HG02588 (cell line): ENCODE measurements around the gene SPACA6.
"Not testable (repeated sequence)": the region's sequence is repeated elsewhere in the genome, so short reads cannot be mapped to it uniquely, and the experiment has no call there.

ENCODE experiments used
- ATAC-seq: cut with Tn5 transposase; IDR thresholded peaks from one replicate; pipeline ENCODE4 v1.9.1; 2021; ENCODE audit warnings: mild to moderate bottlenecking, moderate library complexity; ENCODE audit not compliant: unreplicated experiment

The SPACA6 gene, protein sequence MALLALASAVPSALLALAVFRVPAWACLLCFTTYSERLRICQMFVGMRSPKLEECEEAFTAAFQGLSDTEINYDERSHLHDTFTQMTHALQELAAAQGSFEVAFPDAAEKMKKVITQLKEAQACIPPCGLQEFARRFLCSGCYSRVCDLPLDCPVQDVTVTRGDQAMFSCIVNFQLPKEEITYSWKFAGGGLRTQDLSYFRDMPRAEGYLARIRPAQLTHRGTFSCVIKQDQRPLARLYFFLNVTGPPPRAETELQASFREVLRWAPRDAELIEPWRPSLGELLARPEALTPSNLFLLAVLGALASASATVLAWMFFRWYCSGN

DNA sequence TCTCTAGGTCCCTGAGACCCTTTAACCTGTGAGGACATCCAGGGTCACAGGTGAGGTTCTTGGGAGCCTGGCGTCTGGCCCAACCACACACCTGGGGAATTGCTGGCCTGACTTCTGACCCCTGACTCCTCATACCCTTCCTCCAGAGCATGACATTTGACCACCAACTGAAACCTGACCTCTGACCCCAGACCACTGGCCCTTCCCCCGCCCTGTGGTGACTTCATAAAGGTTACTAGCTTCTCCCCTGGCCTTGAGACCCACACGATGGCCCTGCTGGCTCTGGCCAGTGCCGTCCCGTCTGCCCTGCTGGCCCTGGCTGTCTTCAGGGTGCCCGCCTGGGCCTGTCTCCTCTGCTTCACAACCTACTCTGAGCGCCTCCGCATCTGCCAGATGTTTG, at the start of gene SPACA6:
SPACA6 (plus strand) TSS at position 71 of the 400 bp plus-strand sequence; CDS start at position 268, 197 bp downstream.
- no peak for ATAC-seq

DNA sequence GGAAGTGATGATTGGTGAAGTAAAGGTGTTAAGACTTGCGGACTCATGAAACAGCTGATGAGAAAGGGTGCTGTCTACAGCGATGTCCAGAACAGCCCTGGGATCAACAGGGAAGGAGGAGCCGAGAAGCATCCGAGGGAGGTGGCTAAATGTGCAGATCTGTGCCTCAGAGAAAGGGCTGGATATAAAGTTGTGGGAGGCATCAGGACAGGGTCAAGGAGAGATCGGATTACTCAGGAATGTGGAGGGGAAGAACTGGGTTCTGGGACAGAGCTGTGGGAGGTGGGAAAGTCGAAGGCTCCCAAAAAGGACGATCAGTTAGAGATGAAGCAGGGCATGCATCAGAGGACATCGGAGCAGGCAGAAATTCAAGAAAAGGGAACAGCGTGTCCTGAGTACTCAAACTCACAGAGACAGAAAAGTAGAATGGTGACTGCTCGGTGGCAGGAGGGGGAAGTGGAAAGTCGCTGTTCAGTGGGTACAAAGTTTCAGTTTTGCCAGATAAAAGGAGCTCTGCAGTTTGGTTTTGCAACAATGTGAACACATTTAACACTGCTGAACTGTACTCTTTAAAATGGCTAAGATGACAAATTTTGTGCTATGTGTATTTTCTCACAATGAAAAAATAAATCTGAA, 48.4 kb upstream of the SPACA6 start:
- no peak for ATAC-seq

DNA sequence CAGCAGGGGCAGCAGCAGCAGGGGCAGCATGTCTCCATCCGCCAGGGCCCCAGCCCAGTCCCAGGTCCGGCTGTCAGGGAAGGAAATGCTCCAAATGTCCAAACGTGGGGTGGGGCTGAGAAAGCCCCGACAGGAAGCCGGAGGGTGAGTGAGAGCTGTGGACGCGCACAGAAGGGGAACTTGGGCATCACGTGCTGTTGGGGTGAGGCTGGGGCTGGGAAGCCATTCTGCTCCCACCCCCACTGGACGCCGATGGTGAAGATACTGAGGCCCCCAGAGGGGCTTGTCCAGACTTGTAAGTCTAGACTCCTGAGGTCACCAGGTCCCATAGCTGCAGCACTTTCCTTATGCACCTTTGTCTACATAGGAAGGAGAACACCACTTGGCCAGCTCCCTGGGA, 46.4 kb upstream of the SPACA6 start, which contains the start of gene SIGLEC14:
SIGLEC14 (minus strand) TSS at position 96 of the 400 bp plus-strand sequence; CDS start at position 30, 66 bp downstream.
- ATAC-seq = not testable (repeated sequence)

DNA sequence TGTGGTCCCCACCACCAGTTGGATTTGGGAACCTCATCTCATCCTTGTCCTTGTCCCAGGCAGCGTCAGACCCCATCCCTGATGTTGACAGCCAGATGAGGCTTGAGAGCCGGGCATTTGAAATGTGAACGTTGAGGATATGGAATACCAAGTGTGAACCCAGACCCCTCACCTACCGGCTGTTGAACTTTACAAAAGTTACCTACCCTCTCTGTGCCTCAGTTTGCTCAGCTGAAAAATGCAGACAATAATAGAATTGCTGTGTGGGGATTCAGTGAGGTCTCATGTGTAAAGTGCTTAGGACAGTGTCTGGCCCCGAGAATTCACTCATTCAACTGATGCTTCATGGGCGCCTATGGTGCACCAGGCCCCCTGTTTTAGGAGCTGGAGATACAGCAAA, 45.8 kb upstream of the SPACA6 start:
- ATAC-seq = no peak

DNA sequence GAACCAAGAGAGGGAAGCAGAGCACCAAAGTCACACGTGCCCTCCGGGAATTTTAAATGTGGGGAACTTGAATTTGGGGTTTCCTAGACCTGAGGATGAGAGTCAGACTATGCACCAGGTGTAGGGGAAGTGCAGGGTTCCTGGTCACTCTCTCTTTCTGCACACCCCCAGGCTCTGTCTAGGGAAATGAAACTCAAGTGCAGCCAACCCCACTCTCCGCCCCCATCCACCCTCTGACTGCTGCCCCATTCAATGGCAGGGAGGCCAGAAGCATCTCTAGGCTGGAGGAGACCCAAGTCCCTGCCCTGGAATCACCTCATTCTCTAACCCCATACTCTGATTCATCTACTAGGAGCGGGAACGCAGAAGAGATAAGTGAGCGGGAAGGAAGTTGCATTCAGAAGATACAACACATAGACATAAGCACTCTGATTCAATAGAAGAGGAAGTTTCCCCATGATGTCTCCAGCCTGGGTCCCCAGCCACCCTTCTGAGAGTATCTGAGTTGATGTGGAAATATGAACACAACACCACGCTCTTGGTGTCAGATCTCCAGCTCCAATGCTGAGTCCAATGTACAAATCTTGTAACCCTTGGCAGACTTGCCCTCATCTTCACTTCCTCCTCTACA, 41.8 kb upstream of the SPACA6 start:
- no peak for ATAC-seq

DNA sequence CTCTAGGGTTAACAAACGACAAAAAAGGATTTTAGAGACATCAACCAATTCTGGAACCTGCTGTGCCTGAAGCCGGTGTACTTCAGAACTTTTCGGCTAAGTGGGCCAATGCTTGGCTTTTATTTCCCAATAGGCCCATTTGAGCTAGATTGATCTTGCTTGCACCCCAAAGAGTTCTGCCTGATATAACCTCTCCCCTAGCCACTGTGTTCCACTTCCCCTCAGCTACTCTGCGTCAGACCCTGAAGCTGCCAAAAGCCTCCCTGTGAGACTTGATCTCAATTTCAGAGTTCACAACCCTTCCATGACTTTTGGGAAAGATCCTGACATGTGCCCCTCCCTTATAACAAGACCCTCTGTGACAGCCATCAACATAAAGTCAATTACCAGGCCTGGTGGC, 40.9 kb upstream of the SPACA6 start:
- ATAC-seq = no peak

DNA sequence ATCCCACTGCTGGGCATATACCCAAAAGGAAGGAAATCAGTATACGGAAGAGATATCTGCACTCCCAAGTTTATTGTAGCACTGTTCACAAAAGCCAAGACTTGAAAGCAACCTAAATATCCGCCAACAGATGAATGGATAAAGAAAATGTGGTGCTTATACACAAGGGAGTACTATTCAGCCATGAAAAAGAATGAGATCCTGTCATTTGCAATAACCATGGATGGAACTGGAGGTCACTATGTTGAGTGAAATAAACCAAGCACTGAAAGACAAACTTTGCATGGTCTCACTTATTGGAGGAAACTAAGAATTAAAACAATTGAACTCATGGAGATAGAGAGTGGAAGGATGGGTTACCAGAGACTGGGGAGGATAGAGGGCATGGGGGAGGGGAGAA, 40.0 kb upstream of the SPACA6 start:
- ATAC-seq = no peak

DNA sequence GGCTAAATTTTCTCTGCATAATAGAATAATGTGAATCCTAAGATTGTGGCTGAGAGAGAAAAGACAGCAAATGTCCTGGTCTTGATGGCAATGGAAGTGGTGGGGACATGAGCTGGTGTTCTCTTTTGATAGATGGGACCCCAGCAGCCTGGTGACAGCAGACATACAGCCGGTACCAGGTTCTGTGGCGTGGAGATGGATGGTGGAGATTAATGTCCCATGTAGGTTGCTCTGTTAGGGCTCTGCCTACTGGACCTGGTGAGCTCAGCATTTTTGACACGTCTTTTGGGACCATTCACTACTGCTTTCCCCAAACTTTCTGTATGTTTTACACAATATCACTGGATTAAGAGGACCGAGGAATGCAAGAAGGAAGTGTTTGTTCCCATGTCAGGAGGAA, 38.3 kb upstream of the SPACA6 start:
- ATAC-seq = no peak

DNA sequence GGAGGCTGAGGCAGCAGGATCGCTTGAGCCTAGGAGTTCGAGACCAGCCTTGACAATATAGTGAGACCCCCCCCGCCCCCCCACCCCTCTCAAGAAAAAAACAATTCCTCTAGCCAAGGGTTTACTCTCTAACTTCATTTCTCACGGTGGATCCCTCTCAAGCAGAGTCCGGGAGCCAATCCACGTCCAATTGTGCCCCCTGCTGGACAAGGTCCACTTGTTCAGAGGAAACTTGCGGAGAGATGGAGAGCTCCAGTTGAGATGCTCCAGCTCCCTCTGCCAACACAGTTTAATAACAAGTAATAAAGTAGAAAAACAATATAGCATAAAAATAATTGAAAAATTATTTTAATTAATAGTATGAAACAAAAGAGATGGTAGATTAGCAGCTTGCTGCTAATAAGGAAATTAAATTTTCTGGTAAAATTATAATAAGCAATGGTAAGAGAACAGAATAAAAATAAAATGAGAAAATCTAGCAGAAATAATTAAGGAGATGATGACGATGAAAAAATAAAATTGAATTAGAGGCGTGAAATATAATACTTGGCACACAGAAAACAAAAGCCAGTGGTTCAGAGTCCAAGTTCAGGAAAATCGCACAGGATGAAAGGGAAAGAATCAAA, 32.0 kb upstream of the SPACA6 start:
- ATAC-seq = no peak

DNA sequence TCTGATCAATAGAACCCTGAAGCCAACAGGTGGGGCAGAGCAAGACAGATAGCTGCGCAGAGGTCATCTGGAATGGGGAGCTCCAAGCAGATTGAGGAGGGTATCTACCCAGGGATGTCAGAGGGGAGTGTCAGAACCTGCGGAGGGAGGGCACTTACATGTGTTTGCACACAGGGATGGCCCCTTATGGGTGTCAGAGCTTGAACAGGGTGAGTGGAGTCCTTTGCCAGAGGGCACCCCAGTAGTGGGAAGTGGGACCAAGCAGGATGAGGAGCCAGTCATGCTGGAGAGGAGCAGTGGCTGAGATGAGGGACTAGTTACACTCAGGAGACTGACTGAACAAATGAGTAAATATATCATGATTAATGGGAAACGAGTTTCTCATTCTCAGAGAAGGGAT, 29.5 kb upstream of the SPACA6 start:
- no peak for ATAC-seq

DNA sequence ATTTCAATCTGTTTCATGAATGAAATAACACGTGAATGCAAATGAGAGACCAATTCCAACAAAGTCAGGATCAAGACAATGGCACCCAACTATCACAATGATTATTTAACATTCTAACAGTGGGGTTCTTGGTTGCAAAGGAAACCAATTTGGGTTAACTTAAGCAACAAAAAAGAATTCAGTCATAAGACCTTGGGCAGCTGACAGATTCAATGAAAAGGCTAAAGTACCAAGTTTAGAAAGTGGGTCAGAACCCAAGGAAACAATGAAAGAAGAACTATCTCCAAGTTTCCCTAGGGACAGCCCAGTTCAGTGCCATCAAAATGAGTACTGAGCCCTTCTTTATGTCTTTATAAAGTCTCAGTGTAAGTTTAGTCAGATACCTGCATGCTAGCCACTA, 29.0 kb upstream of the SPACA6 start:
- ATAC-seq = no peak

DNA sequence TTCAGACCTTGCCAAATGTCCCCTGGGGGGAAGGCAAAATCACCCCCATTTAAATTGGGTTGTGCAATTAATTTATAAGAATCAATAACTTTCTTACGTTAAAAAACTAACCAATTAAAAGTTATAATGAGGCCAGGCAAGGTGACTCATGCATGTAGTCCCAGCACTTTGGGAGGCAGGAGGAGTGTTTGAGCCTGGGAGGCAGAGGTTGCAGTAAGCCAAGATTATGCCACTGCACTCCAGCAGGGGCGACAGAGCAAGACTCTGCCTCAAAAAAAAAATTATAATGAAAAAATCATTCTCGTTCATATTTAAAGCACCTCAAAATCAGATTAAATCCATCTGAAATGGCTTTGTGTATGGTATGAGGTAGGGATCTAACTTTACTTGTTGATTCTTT, 28.1 kb upstream of the SPACA6 start:
- ATAC-seq = no peak

DNA sequence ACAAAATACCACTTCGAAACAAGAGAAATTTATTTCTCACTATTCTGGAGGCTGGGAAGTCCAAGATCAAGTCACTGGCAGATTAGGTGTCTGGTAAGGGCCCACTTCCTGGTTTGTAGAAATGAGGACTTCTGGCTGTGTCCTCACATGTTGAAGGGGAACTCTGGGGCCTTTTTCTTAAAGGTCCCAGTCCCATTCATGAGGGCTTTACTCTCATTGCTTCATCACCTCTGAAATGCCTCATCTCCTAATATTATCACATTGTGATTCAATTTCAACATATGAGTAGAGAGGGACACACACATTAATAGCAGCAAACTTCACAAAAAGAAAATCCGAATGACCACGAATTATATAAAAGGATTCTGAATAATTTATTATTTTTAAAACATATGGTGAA, 24.9 kb upstream of the SPACA6 start:
- no peak for ATAC-seq

DNA sequence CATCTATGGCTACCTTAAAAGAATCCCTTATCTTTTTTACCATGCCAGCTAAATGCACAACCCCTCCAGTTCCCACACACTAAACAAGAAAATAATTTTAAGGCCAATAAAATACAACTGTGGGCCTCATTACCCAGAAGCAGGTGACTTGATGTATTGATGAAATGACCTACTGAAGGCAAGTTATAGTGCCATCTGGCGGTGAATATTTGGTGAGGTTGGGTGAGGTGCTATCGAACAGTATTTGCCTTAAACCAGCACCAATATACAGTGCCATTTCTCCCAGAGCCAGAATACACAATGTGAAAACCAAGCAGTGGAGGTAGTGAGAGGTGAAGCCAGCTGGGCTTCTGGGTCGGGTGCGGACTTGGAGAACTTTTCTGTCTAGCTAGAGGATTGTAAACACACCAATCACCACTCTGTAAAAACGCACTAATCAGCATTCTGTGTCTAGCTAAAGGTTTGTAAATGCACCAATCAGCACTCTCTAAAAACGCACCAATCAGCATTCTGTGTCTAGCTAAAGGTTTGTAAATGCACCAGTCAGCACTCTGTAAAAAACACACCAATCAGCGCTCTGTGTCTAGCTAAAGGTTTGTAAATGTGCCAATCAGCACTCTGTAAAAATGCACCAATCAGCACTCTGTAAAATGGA, 17.1 kb upstream of the SPACA6 start:
- not testable (repeated sequence) for ATAC-seq

DNA sequence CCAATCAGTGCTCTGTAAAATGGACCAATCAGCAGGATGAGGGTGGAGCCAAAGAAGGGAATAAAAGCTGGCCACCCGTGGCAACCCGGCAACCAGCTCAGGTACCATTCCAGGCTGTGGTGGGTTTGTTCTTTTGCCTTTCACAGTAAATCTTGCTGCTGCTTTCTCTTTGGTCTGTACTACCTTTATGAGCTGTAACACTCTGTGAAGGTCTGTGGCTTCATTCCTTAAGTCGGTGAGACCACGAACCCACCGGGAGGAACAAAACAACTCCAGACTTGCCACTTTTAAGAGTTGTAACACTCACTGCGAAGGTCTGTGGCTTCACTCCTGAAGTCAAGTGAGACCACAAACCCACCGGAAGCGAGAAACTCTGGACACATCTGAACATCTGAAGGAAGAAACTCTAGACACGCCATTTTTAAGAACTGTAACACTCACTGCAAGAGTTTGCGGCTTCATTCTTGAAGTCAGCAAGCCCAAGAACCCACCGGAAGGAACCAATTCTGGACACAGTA, 16.5 kb upstream of the SPACA6 start:
- no peak for ATAC-seq

DNA sequence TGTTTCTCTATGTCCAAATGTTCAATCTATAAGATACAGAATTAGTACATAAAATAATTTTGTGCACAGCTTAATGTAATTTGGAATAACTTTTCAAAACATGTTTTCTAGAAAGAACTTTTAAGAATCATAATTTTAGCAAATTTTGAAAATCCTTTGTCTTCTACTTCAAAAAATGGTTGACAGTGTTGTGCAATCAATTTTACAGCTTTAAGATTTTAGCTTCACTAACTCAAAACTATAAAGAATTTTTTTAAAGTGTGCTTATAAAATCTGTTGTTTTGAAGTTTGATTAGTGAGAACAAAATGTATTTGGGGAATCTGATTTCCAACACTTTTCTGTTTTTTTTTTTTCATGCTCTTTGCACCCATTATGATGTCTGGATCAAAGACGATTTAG, 12.7 kb upstream of the SPACA6 start:
- no peak for ATAC-seq

DNA sequence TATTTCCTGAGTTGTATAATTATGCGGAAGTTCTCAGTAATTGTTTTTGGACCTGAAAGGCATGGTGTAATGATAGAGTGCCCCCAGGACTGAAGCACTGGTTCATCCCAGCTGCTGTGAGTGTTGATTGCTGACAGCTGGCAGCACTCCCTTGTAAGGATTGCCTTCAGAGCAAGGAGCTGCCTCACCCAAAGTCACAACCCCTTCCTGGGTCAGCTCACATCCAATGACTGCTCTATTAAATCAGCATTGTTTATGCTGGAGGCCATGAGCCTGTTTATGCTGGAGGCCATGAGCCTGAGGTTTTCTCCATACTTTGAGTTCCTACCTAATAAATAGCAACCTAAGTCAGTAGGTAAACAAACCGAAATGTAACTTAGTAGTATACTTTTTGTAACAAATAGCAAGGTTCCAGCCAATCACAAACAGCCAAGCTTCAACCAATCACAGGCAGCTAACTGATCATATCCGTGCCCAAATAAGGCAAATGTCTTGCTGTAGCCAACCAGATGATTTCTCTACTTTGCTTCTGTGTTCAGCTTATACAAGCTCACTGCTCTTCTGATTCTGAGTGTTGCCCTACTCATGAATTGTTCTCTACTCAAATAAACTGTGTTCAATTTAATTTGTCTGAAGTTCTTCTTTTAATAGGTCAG, 11.7 kb upstream of the SPACA6 start:
- ATAC-seq = no peak

DNA sequence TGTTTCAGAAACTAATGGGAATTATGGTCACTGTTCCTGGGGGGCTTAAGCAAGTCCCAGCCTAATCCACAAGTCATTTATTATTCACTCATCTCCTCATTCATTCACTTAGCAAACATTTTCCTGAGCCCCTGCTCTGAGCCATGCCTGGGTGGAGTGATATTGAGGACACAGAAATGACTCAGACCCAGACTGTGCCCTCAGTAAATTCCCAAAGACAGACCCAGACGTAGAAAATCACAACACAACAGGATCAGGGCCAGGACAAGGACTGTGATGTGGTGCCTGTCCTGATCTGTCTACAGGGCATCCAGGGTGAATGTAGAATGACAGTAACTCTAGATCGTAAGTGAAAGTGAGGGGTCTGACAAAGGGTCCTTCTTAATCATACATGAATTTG, 7.0 kb upstream of the SPACA6 start:
- no peak for ATAC-seq

DNA sequence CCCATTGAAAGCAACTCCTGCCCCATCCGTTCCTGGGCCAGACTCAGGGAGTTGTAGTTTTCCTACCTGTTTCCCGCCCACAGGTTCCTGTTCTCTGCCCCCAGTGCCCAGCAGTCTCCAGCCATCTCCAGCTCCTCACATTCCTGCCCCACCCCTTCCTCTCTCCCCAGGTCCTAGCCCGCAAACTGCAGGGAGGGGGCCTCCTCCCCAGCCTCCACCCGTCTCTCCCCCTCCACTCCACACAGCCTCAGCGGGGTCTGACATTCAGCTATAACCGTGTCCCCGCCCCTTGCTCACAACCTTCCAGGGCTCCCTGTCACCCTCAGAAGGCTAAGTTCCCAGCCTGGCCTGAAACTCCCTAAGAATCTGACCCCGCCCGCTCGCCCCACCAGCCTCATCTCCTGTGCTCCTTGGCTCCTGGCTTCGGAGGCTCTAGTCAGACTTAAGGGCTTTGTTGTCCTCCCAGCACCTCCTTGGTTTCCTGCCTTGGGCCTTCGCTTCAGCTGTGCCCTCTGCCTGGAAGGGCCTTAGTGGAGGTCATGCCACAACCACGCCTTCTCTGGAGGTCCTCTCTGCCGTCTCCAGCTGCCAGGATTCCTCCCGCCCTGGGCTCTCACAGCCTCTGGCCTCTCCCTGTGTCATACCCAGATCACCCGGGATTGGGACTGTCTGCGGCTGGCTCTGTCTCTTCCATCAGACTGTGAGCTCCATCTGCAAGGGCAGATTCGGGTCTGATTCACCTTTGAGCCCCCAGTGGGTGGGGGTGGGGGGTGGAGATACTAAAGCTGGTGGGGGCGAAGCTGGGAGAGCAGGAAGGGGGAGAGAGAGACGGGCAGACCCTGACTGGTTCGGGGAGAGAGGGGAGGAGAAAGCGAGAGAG, 5.1 kb upstream of the SPACA6 start:
- no peak for ATAC-seq
